A673 (cell line): Measurements from ENCODE around the gene DMXL2.

Source experiments
- CTCF ChIP-seq: fragments of 300-800, 200-600 bp; sonication (generic); conservative IDR thresholded peaks from 2 replicates; pipeline ENCODE4 v1.5.1; 2017; ENCODE audit warnings: low read depth, mild to moderate bottlenecking, antibody characterized with exemption, low read length, moderate library complexity, mixed read lengths
- EZH2 ChIP-seq: fragments of 200-600 bp; sonication (generic); IDR thresholded peaks from 2 replicates; pipeline ENCODE4 v1.6.1; 2017; ENCODE audit warnings: borderline replicate concordance, low read depth, mild to moderate bottlenecking, mixed read lengths, antibody characterized with exemption, low read length; ENCODE audit not compliant: poor library complexity, severe bottlenecking

- TF ChIP-seq CTCF (no peak), EZH2 (no peak)
Measured at GRCh38 chr15:51533672-51534398, 88.7 kb downstream of the DMXL2 start.
